K562 (cell line): ENCODE results near the gene MRPS24. TPM values are rescaled to one million over a fixed set of nuclear protein-coding genes. Genes with fewer than 3 reads are reported as not detected.

Experiments used
- ATAC-seq: fragments of 200-7000 bp; cut with Tn5 transposase; 3 replicates; pipeline ENCODE4 v1.9.1; 2020; ENCODE audit warnings: moderate library complexity
- BruUV-seq: library from RNA; stranded (reverse); fragments of 400-500 nt; replicated peaks from 2 replicates; lab custom pipeline; 2021; lab: Mats Ljungman, UMichigan
- CTCF ChIA-PET: fragments of 300-600 bp; formaldehyde crosslinking; extraction: SDS; loops from one replicate; lab custom pipeline; 2021; ENCODE audit warnings: low intra/inter-chr PET ratio; lab: Yijun Ruan, JAX
- POLR2A ChIA-PET: fragments of 300-600, 350-650 bp; sonication (Branson Sonifier 250); formaldehyde crosslinking; extraction: SDS; loops from one replicate; lab custom pipeline; 2021; ENCODE audit warnings: antibody characterized with exemption, inconsistent platforms; lab: Yijun Ruan, JAX
- DNase-seq, 4 experiments: peaks; one replicate each; pipeline versions ENCODE4 v3.0.0 to v3.0.0-alpha.2; 2011 to 2018; ENCODE audit warnings: low spot score in 3 of 4, mixed read lengths in 3 of 4; ENCODE audit errors: extremely low read depth in 1 of 4
- FAIRE-seq: peaks from 2 replicates; lab custom pipeline; 2011; peaks lifted over from hg19 to GRCh38; lab: Jason Lieb, UNC
- H2AFZ ChIP-seq: 2 replicates; pipeline ENCODE4 v1.6.0; 2011; ENCODE audit warnings: low read depth, low read length, control low read depth, inconsistent platforms
- H3K27ac ChIP-seq: fragments of 200-600 bp; 3 replicates; pipeline ENCODE4 v1.8.0; 2011; ENCODE audit warnings: low read depth, mild to moderate bottlenecking, control low read depth, inconsistent platforms, low read length, moderate library complexity, mixed read lengths; ENCODE audit errors: extremely low read depth
- H3K27me3 ChIP-seq, 2 experiments: fragments of 300-600 bp in 1 of 2; 2 replicates in 1 of 2; 3 replicates in 1 of 2; pipeline versions ENCODE4 v1.6.0 to v1.8.0; 2011; ENCODE audit warnings: inconsistent platforms in 2 of 2, low read length in 2 of 2, mild to moderate bottlenecking in 1 of 2, mixed read lengths in 1 of 2, moderate library complexity in 1 of 2; ENCODE audit not compliant: control insufficient read depth in 2 of 2, insufficient read depth in 2 of 2
- H3K36me3 ChIP-seq: fragments of 300-600 bp; 3 replicates; pipeline ENCODE4 v1.8.0; 2011; ENCODE audit warnings: mild to moderate bottlenecking, low read length, inconsistent platforms; ENCODE audit not compliant: control insufficient read depth, insufficient read depth
- H3K4me1 ChIP-seq, 2 experiments: fragments of 200-600 bp in 1 of 2; replicated peaks in 1 of 2; 2 replicates in 1 of 2; 3 replicates in 1 of 2; pipeline versions ENCODE4 v1.5.1 to v1.8.0; 2011; ENCODE audit warnings: inconsistent platforms in 2 of 2, low read length in 2 of 2, mild to moderate bottlenecking in 1 of 2, mixed read lengths in 1 of 2, moderate library complexity in 1 of 2; ENCODE audit not compliant: control insufficient read depth in 2 of 2, insufficient read depth in 2 of 2
- H3K4me2 ChIP-seq: 2 replicates; pipeline ENCODE4 v1.6.1; 2011; ENCODE audit warnings: low read length, control low read depth, inconsistent platforms, mixed read lengths; ENCODE audit not compliant: insufficient read depth
- H3K4me3 ChIP-seq: fragments of 200-600 bp; sonication (generic), shearing (Covaris generic); 2 replicates; pipeline ENCODE4 v1.5.1; 2016; ENCODE audit warnings: control low read depth, inconsistent platforms
- H3K79me2 ChIP-seq: fragments of 200-600 bp; 3 replicates; pipeline ENCODE4 v1.8.0; 2011; ENCODE audit warnings: low read length, inconsistent platforms; ENCODE audit not compliant: control insufficient read depth, insufficient read depth
- H3K9ac ChIP-seq, 2 experiments: 2 replicates each; pipeline versions ENCODE4 v1.6.0 to v1.6.1; 2011; ENCODE audit warnings: low read depth in 2 of 2, low read length in 2 of 2, control low read depth in 1 of 2, inconsistent platforms in 1 of 2, mild to moderate bottlenecking in 1 of 2, mixed read lengths in 1 of 2; ENCODE audit not compliant: insufficient read depth in 1 of 2
- H3K9me1 ChIP-seq: one replicate; pipeline ENCODE4 v1.6.0; 2011; ENCODE audit warnings: inconsistent platforms, mild to moderate bottlenecking, low read length, moderate library complexity; ENCODE audit not compliant: control insufficient read depth, insufficient read depth
- H3K9me3 ChIP-seq: replicated peaks from 2 replicates; pipeline ENCODE4 v1.5.1; 2011; ENCODE audit warnings: low read depth, low read length, inconsistent platforms; ENCODE audit not compliant: control insufficient read depth, insufficient read depth
- H4K20me1 ChIP-seq: replicated peaks from 2 replicates; pipeline ENCODE4 v1.6.1; 2011; ENCODE audit warnings: low read length, inconsistent platforms, mixed read lengths; ENCODE audit not compliant: control insufficient read depth, insufficient read depth
- CBX1 ChIP-seq: sonication (generic); IDR thresholded peaks from 2 replicates; pipeline ENCODE4 v1.6.1; 2016; ENCODE audit warnings: antibody characterized with exemption, low read depth, mild to moderate bottlenecking
- CBX8 ChIP-seq: fragments of 200-600 bp; sonication (generic); IDR thresholded peaks from 2 replicates; pipeline ENCODE4 v1.6.1; 2012; ENCODE audit warnings: borderline replicate concordance, mixed run types, low read depth, mild to moderate bottlenecking, moderate library complexity, mixed read lengths, low read length, control low read depth, inconsistent platforms; ENCODE audit not compliant: poor library complexity, severe bottlenecking; ENCODE audit errors: extremely low read depth
- CREB3L1 ChIP-seq: fragments of 450-650 bp; IDR thresholded peaks from 2 replicates; pipeline ENCODE4 v1.6.1; 2014; ENCODE audit warnings: low read depth, mild to moderate bottlenecking, moderate library complexity, borderline replicate concordance
- HEY1 ChIP-seq: fragments of 250-450 bp; sonication (Bioruptor Pico); IDR thresholded peaks from 2 replicates; pipeline ENCODE4 v1.5.0; 2020; ENCODE audit warnings: mild to moderate bottlenecking, moderate library complexity, borderline replicate concordance
- HNRNPH1 ChIP-seq: fragments of 200-400 bp; formaldehyde crosslinking; optimal IDR thresholded peaks from 2 replicates; pipeline ENCODE3; 2017; ENCODE audit warnings: low read depth, mild to moderate bottlenecking, low read length, moderate library complexity
- PCBP2 ChIP-seq: fragments of 200-400 bp; formaldehyde crosslinking; IDR thresholded peaks from 2 replicates; pipeline ENCODE4 v1.6.1; 2018; ENCODE audit warnings: low read length, low read depth, mild to moderate bottlenecking, moderate library complexity; ENCODE audit not compliant: poor library complexity, severe bottlenecking
- PRMT5 ChIP-seq: sonication (generic); formaldehyde crosslinking; IDR thresholded peaks from 2 replicates; pipeline ENCODE4 v1.5.0; 2020; ENCODE audit warnings: missing genetic modification reagents
- SAFB ChIP-seq: fragments of 200-400 bp; formaldehyde crosslinking; IDR thresholded peaks from 2 replicates; pipeline ENCODE4 v1.6.1; 2017; ENCODE audit warnings: low read depth, low read length, borderline replicate concordance
- SNIP1 ChIP-seq: fragments of 450-650 bp; IDR thresholded peaks from 2 replicates; pipeline ENCODE4 v1.7.1; 2017; ENCODE audit warnings: low read depth, mild to moderate bottlenecking
- ZNF408 ChIP-seq: fragments of 250-450 bp; sonication (Bioruptor Pico); IDR thresholded peaks from 2 replicates; pipeline ENCODE4 v1.4.0; 2020; ENCODE audit warnings: low read depth, mild to moderate bottlenecking, moderate library complexity
- WGBS: fragments of 100-300 bp; shearing (Covaris generic); methylation state at CpG from one replicate; pipeline ENCODE4 v1.1.6; 2016; ENCODE audit warnings: low coverage, mixed read lengths; ENCODE audit not compliant: insufficient coverage; ENCODE audit errors: missing lambda C conversion rate; 5-methylcytosine and 5-hydroxymethylcytosine counted together
- in situ Hi-C: fragments of 300-500 bp; cut with MboI; formaldehyde crosslinking; loops from 4 replicates; pipeline ENCODE4 v1.15.0; 2018; ENCODE audit warnings: inconsistent platforms, mixed read lengths
- intact Hi-C: fragments of 100-400 bp; cut with micrococcal nuclease; formaldehyde crosslinking; loops from 2 replicates; pipeline ENCODE4 v1.14.2; 2022
- polyA plus RNA-seq, 8 experiments: library from polyadenylated mRNA; depleted of rRNA in 4 of 8; stranded (reverse) in 5 of 8; unstranded in 3 of 8; fragments of >200 nt; fragmentation: Nextera tagmentation in 2 of 8; fragmentation: Illumina TruSeq in 1 of 8; extraction: Ambion mirVana in 2 of 8; extraction: Trizol in 1 of 8; gene quantifications; 2 replicates each; pipeline versions ENCODE4 v1.2.1 to v1.2.3, GENCODE V29; 2011 to 2014; ENCODE audit warnings: inconsistent platforms in 1 of 8, missing spikeins in 1 of 8
- total RNA-seq, 7 experiments: library from RNA; depleted of rRNA in 6 of 7; stranded (reverse); fragments of >200 nt in 6 of 7; fragmentation: Illumina TruSeq in 2 of 7; extraction: Trizol in 2 of 7; gene quantifications; 2 replicates each; pipeline versions ENCODE4 v1.2.1 to v1.2.3, GENCODE V29; 2011 to 2021; ENCODE audit warnings: low replicate concordance in 1 of 7
- TF ChIP-seq, protein P1 (sequence below): sonication (generic); formaldehyde crosslinking; IDR thresholded peaks from 2 replicates; pipeline ENCODE4 v1.8.0; 2022; ENCODE audit warnings: missing genetic modification reagents, mild to moderate bottlenecking, moderate library complexity, borderline replicate concordance
- TF ChIP-seq, protein P2 (sequence below): sonication (generic); formaldehyde crosslinking; IDR thresholded peaks from 2 replicates; pipeline ENCODE4 v1.8.0; 2022; ENCODE audit warnings: mild to moderate bottlenecking, missing genetic modification reagents
- TF ChIP-seq, protein P3 (sequence below): fragments of 250-450 bp; sonication (Bioruptor Pico); IDR thresholded peaks from 2 replicates; pipeline ENCODE4 v1.5.1; 2021; ENCODE audit warnings: mild to moderate bottlenecking

Gene MRPS24
- total and polyA plus RNA-seq, 9 of the 15 experiments (the other 6 are each of a cell fraction or from before 2014, with no cell fraction given), result 51.4 to 214 (median 169) TPM

GRCh38 chr7:43864126-43864525 is 5.2 kb downstream of the MRPS24 start:
- WGBS, result 82% methylated on average over 8 of the region's 8 CpGs
- Histone ChIP-seq H2AFZ (no peak overlapping the region), H3K79me2 (peaks cover 13% of the 10 kb centered on the region), H3K9me1 (no peaks in the 10 kb centered on the region), H3K9me3 (no peaks in the 10 kb centered on the region; the same call in 1 of the 2 replicates), H3K36me3 (peaks cover 26% of the 10 kb centered on the region), H3K27me3 (no peaks in the 10 kb centered on the region), H3K4me2 (no peak overlapping the region), H3K9ac (no peak overlapping the region), H3K4me1 (peaks cover 0 to 7% of the 10 kb centered on the region in 2 experiments; a peak in 2 of 5 replicates), H3K27ac (no peak overlapping the region), H4K20me1 (no peaks in the 10 kb centered on the region), H3K4me3 (no peak overlapping the region)
- in situ Hi-C loops, result no loop called here
- ATAC-seq (no peak), FAIRE-seq (no peak), DNase-seq (no peak)
- ChIA-PET POLR2A (interaction anchor here (0.6 to 1.5 kb wide), 4 partner anchors 10 to 718 kb away, joined by 3 to 6 read pairs (median 4); no protein-coding TSS in a partner anchor), CTCF (no interaction called here)
- BruUV-seq, result no TSS peak
- intact Hi-C loops, result no loop called here
- TF ChIP-seq HEY1 (CRISPR knock-in tag) (no peak), CBX1 (no peak), CBX8 (no peak), CREB3L1 (no peak), PCBP2 (no peak), HNRNPH1 (no peak), PRMT5 (CRISPR knock-in tag) (no peak), SAFB (no peak), SNIP1 (no peak), ZNF408 (CRISPR knock-in tag) (no peak)
- TF ChIP-seq, protein P1, sequence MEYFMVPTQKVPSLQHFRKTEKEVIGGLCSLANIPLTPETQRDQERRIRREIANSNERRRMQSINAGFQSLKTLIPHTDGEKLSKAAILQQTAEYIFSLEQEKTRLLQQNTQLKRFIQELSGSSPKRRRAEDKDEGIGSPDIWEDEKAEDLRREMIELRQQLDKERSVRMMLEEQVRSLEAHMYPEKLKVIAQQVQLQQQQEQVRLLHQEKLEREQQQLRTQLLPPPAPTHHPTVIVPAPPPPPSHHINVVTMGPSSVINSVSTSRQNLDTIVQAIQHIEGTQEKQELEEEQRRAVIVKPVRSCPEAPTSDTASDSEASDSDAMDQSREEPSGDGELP (CRISPR knock-in tag), result no peak
- TF ChIP-seq, protein P2, sequence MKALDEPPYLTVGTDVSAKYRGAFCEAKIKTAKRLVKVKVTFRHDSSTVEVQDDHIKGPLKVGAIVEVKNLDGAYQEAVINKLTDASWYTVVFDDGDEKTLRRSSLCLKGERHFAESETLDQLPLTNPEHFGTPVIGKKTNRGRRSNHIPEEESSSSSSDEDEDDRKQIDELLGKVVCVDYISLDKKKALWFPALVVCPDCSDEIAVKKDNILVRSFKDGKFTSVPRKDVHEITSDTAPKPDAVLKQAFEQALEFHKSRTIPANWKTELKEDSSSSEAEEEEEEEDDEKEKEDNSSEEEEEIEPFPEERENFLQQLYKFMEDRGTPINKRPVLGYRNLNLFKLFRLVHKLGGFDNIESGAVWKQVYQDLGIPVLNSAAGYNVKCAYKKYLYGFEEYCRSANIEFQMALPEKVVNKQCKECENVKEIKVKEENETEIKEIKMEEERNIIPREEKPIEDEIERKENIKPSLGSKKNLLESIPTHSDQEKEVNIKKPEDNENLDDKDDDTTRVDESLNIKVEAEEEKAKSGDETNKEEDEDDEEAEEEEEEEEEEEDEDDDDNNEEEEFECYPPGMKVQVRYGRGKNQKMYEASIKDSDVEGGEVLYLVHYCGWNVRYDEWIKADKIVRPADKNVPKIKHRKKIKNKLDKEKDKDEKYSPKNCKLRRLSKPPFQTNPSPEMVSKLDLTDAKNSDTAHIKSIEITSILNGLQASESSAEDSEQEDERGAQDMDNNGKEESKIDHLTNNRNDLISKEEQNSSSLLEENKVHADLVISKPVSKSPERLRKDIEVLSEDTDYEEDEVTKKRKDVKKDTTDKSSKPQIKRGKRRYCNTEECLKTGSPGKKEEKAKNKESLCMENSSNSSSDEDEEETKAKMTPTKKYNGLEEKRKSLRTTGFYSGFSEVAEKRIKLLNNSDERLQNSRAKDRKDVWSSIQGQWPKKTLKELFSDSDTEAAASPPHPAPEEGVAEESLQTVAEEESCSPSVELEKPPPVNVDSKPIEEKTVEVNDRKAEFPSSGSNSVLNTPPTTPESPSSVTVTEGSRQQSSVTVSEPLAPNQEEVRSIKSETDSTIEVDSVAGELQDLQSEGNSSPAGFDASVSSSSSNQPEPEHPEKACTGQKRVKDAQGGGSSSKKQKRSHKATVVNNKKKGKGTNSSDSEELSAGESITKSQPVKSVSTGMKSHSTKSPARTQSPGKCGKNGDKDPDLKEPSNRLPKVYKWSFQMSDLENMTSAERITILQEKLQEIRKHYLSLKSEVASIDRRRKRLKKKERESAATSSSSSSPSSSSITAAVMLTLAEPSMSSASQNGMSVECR, result no peak
- TF ChIP-seq, protein P3, sequence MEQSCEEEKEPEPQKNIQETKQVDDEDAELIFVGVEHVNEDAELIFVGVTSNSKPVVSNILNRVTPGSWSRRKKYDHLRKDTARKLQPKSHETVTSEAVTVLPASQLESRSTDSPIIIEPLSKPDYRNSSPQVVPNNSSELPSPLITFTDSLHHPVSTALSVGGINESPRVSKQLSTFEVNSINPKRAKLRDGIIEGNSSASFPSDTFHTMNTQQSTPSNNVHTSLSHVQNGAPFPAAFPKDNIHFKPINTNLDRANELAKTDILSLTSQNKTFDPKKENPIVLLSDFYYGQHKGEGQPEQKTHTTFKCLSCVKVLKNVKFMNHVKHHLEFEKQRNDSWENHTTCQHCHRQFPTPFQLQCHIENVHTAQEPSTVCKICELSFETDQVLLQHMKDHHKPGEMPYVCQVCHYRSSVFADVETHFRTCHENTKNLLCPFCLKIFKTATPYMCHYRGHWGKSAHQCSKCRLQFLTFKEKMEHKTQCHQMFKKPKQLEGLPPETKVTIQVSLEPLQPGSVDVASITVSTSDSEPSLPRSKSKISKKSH (CRISPR knock-in tag), result no peak
